KBM-7 (cell line): Measurements from ENCODE around the gene HBP1.
"Not testable (repeated sequence)": the region's sequence is repeated elsewhere in the genome, so short reads cannot be mapped to it uniquely, and the experiment has no call there.

Experiments
- DNase-seq: peaks from one replicate; pipeline ENCODE4 v3.0.0-alpha.2; 2015
- in situ Hi-C: fragments of 300-500 bp; cut with MboI; formaldehyde crosslinking; loops from 2 replicates; pipeline ENCODE4 v1.14.3; 2020; ENCODE audit warnings: low sequenced_read_pairs, low pct_unique_long_range_greater_than_20kb, mixed read lengths

The HBP1 gene

DNA sequence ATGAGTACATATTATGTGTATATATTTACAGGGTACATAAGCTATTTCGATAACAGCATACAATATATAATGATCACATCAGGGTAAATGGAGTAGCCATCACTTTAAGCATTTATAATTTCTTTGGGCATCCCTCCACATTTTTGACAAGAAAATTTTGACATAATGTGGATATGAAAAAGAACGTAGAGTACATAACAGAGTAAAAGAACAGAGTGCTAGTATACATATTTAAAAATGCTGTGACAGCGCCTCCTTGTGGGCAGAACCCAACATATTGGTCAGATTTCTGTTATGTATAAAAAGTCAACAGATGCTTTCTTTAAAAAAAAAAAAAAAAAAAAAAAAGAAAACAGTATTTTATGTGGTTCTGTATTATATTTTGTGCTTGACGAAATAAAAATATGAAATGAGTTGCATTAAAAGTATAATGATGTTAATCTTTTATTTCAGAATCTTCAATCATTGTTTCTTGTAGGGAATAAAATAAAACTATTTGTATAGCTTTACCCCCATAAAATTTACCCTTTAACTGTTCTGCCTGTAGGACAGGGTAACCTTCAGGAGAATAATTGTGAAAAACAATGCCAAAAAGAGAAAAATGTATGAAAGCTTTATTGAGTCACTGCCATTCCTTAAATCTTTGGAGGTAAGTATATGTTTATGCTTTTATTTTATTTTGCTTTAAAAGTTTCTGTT lies 18.3 kb upstream of the HBP1 start:
- DNase-seq, result peak; percentile 82
- in situ Hi-C loops, result no loop called here

- DNase-seq, result no peak
- in situ Hi-C loops, result no loop called here
These were observed 17.3 kb upstream of the HBP1 start for GRCh38 chr7:107151538-107151937.

DNA sequence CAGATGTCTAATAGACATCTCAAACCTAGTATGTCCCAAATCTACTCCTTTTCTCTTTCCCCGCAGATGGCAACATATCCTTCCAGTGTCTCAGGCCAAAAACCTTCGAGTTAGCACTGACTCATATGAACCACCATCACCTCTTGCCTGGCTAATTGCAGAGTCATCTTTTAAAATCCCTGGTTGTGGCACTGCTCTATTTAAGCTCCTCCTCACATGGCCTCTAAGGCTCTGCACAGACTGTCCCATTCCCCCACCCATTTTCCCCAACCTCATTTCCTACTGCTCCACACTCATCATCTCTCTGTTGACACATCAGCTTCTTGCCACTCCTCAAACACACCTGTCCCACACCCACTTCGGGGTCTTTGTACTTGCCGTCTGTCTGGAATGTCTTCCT lies 16.8 kb upstream of the HBP1 start:
- in situ Hi-C loops, result no loop called here
- DNase-seq, result no peak

DNA sequence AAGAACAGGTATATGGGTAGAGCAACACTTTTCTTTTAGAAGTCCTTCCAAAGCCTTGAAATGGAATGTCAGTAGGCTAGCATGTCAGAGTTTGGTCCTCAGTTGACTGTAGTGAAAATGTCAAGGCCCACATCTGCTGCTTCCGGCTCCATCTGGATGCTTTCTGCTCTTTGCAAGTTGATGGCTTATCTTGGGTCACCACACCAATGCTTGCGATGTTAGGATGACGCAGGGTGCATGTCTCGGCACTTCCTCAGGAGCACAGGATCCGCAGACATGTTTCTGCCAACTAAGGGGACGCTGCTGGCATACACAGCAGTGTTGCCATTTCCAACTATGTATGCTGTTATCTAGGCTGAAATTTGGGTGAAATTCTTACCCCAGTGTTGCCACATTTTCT lies 14.0 kb upstream of the HBP1 start:
- in situ Hi-C loops, result no loop called here
- DNase-seq, result no peak

GRCh38 chr7:107155726-107156125 lies 13.1 kb upstream of the HBP1 start:
- DNase-seq, in situ Hi-C loops: not testable (repeated sequence)

DNA sequence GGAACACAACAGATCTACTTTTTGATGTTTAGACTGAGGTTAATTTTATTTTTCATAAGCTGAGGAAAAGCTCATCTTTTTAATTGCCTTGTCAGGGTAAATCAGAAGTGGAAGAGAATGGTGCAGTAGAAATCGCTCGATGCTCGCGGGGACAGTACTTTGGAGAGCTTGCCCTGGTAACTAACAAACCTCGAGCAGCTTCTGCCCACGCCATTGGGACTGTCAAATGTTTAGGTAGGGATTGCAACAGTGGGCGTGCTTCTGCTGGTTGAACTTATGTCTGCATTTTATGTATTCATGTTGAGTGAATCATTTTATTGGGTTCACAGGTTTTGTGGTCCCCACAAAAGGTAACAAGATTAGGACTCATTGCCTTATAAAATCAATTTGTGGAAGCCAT lies 11.7 kb upstream of the HBP1 start:
- DNase-seq, result no peak
- in situ Hi-C loops, result no loop called here

- DNase-seq, result no peak
- in situ Hi-C loops, result no loop called here
These were observed 10.8 kb upstream of the HBP1 start for GRCh38 chr7:107158028-107158427.

- DNase-seq, result no peak
- in situ Hi-C loops, result no loop called here
These were observed 8.4 kb upstream of the HBP1 start for GRCh38 chr7:107160389-107160788.

DNA sequence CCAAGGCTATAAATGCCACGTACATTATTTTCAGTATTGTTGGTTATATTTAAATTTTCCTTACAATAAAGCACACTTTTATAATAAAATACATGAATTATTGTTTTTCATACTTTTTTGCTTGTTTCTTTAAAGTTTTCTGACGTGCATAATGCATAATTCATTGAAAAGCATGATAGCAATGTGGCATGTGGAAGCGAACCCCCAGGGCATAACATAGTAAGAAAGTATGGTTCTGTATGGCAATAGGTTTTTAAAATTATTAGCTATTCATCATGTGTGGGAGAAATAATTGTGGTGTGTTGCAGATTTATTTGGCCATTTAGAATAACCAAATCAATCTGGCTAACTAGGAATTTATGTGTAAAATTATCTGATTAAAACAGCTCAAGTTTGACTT lies 7.4 kb upstream of the HBP1 start:
- no peak for DNase-seq
- in situ Hi-C loops, result no loop called here

GRCh38 chr7:107162475-107162874 lies 6.3 kb upstream of the HBP1 start:
- no peak for DNase-seq
- in situ Hi-C loops, result no loop called here

- in situ Hi-C loops, result no loop called here
These were observed 4.7 kb upstream of the HBP1 start for GRCh38 chr7:107164092-107164491.

DNA sequence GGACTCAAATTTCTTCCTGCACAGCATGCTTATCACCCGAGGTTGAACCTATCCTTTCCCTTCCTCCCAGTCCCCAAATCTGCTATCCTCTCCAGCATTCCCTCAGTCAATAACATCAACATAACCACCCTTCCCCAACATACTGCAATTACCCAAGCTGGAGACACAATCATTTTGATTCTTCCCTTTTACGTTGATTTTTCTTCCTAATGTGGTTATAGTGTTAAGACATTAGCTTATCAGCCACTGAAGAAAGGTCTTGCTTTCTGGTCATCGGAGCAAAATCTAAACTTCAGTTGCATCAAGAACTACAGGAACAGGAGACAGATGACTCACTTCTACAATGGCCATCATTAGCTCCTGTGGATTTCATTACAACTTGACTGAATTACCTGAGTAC lies 3.5 kb upstream of the HBP1 start:
- no peak for DNase-seq
- in situ Hi-C loops, result no loop called here

More at GRCh38 chr7:107164092-107164491, 4.7 kb upstream of the HBP1 start:
- no peak for DNase-seq

DNA sequence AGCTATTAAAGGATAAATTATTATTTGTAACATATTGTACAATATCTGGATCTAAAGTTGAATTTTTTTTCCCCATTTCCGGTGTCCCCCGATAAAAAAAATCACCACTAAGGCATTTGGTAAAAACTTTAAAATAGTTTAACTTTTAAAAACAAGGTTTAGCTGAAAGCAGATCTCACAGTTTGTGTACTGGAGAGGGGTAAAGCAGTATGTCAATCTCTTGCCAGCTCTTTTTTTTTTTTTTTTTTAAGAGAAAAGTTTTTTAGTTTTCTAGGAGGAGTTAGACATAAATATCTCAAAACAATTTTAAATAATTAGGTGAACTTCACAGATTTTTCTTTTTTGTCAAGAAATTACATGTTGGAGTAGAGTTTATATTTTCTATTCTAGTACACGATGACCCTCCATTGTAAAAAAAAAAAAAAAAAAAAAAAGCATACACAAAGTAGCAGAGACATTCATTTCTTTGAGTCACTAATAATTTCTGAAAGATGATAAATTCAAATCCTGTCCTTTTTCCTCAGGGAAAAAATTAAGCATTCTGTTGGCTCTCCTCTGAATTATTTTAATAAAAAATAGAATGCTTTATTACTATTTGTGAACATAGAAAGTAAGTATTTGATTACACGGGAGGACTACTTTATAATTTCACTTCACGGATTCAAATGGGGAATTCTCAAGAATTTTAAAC lies 1.9 kb upstream of the HBP1 start:
- in situ Hi-C loops, result no loop called here
- DNase-seq, result peak; percentile 22

GRCh38 chr7:107167483-107168232 lies 1.1 kb upstream of the HBP1 start:
- peak; percentile 82 for DNase-seq
- in situ Hi-C loops, result no loop called here

GRCh38 chr7:107169120-107170050 lies 582 bp downstream of the HBP1 start:
- in situ Hi-C loops, result no loop called here
- DNase-seq, result peak; percentile 94

- DNase-seq, result no peak
- in situ Hi-C loops, result no loop called here
These were observed 1.5 kb downstream of the HBP1 start for GRCh38 chr7:107170051-107170915.

DNA sequence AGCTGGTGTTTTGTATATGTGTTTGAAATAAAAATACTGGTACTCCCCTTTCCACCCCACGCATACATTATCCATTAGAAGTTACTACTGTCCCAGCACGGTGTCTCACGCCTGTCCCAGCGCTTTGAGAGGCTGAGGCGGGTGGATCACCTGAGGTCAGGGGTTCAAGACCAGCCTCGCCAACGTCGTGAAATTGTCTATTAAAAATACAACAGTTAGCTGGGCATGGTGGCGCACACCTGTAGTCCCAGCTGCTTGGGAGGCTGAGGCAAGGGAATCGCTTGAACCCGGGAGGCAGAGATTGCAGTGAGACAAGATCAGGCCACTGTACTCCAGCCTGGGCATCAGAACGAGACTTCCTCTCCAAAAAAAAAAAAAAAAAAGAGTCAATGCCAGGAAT lies 2.7 kb downstream of the HBP1 start:
- DNase-seq, result no peak
- in situ Hi-C loops, result no loop called here

GRCh38 chr7:107172276-107173032 lies 3.7 kb downstream of the HBP1 start:
- in situ Hi-C loops, result no loop called here

More at GRCh38 chr7:107172276-107173032, 3.7 kb downstream of the HBP1 start:
- DNase-seq, result no peak
